Kidney glomerular epithelial cell (primary cell): ENCODE results near the gene ETV4.
"Not testable (repeated sequence)": the region's sequence is repeated elsewhere in the genome, so short reads cannot be mapped to it uniquely, and the experiment has no call there.

Source experiments
- DNase-seq: peaks from one replicate; lab custom pipeline; 2025; lab: John Stamatoyannopoulos, UW

ETV4 gene

GRCh38 chr17:43517161-43517560 lies 29.0 kb downstream of the ETV4 start:
- no peak for DNase-seq

- no peak for DNase-seq
Measured at GRCh38 chr17:43515656-43516055, 30.5 kb downstream of the ETV4 start.

GRCh38 chr17:43511199-43511598 lies 34.9 kb downstream of the ETV4 start:
- DNase-seq = not testable (repeated sequence)

GRCh38 chr17:43509440-43509839 lies 36.7 kb downstream of the ETV4 start:
- not testable (repeated sequence) for DNase-seq

- DNase-seq = no peak
Measured at GRCh38 chr17:43490621-43491020, 55.5 kb downstream of the ETV4 start.

GRCh38 chr17:43483674-43484551 lies 62.2 kb downstream of the ETV4 start, which contains the start of gene DHX8:
Gene DHX8, plus strand, starts transcription at chr17:43483975. Its CDS starts 63 bp downstream, at chr17:43484038.
- peak; percentile 99 for DNase-seq

GRCh38 chr17:43482103-43483012 lies 63.8 kb downstream of the ETV4 start:
- no peak for DNase-seq

- no peak for DNase-seq
Measured at GRCh38 chr17:43479948-43480347, 66.2 kb downstream of the ETV4 start.
